Measurements from ENCODE around the gene RFX4.

GRCh38 chr12:106774808-106775524 lies 192.2 kb downstream of the RFX4 start:
- no peak for TF ChIP-seq EZH2 (IDR thresholded peaks at IDR 0.05; ENCODE audit: borderline replicate concordance, low read depth, low read length, severe bottlenecking)
- TF ChIP-seq, protein P1, sequence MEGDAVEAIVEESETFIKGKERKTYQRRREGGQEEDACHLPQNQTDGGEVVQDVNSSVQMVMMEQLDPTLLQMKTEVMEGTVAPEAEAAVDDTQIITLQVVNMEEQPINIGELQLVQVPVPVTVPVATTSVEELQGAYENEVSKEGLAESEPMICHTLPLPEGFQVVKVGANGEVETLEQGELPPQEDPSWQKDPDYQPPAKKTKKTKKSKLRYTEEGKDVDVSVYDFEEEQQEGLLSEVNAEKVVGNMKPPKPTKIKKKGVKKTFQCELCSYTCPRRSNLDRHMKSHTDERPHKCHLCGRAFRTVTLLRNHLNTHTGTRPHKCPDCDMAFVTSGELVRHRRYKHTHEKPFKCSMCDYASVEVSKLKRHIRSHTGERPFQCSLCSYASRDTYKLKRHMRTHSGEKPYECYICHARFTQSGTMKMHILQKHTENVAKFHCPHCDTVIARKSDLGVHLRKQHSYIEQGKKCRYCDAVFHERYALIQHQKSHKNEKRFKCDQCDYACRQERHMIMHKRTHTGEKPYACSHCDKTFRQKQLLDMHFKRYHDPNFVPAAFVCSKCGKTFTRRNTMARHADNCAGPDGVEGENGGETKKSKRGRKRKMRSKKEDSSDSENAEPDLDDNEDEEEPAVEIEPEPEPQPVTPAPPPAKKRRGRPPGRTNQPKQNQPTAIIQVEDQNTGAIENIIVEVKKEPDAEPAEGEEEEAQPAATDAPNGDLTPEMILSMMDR (IDR thresholded peaks at IDR 0.05; ENCODE audit: borderline replicate concordance, extremely low read depth, low read length, poor library complexity, severe bottlenecking): no peak
